ENCODE data around the gene ARTN. TPM values are rescaled to one million over a fixed set of nuclear protein-coding genes. Genes with fewer than 3 reads are reported as not detected.

The ARTN gene, protein sequence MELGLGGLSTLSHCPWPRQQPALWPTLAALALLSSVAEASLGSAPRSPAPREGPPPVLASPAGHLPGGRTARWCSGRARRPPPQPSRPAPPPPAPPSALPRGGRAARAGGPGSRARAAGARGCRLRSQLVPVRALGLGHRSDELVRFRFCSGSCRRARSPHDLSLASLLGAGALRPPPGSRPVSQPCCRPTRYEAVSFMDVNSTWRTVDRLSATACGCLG
- total RNA-seq = under 1 TPM in 1 of 4 donors, not detected in 3; 0.94 TPM

DNA sequence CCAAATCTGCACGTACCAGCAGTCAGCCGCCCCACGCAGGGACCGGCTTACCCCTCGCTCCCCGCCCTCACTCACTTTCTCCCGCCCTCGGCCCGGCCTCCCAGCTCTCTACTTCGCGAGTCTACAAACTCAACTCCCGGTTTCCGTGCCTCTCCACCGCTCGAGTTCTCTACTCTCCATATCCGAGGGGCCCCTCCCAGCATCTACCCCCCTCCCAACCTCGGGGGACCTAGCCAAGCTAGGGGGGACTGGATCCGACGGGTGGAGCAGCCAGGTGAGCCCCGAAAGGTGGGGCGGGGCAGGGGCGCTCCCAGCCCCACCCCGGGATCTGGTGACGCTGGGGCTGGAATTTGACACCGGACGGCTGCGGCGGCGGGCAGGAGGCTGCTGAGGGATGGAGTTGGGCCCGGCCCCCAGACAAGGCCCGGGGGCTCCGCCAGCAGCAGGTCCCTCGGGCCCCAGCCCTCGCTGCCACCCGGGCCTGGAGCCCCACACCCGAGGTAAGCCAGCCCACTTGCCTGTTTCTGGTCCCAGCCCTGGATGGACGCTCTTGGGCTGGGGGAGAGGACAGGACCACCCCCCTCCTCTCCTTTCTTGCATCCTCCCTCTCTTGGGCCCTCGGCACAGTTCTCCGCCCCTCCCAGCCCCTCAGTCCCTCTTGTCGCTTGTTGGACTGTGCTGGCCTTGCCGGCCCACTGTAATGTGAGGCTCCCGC, at the start of gene ARTN:
TSS of gene ARTN (plus strand) at position 416 of the 715 bp plus-strand sequence. CDS start 1,856 bp downstream, outside the sequence.
- peak within 1 kb of the TSS in 3 of 4 donors; percentile 20 to 44 (median 35) for H3K4me3 ChIP-seq
- no peaks in the 10 kb centered on the region for H3K36me3 ChIP-seq
- H3K27ac ChIP-seq = no peak within 1 kb of the TSS
- TF ChIP-seq POLR2A (IDR thresholded peaks at IDR 0.05) = no peak
- TF ChIP-seq, protein P1, sequence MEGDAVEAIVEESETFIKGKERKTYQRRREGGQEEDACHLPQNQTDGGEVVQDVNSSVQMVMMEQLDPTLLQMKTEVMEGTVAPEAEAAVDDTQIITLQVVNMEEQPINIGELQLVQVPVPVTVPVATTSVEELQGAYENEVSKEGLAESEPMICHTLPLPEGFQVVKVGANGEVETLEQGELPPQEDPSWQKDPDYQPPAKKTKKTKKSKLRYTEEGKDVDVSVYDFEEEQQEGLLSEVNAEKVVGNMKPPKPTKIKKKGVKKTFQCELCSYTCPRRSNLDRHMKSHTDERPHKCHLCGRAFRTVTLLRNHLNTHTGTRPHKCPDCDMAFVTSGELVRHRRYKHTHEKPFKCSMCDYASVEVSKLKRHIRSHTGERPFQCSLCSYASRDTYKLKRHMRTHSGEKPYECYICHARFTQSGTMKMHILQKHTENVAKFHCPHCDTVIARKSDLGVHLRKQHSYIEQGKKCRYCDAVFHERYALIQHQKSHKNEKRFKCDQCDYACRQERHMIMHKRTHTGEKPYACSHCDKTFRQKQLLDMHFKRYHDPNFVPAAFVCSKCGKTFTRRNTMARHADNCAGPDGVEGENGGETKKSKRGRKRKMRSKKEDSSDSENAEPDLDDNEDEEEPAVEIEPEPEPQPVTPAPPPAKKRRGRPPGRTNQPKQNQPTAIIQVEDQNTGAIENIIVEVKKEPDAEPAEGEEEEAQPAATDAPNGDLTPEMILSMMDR (IDR thresholded peaks at IDR 0.05) = no peak
- no peaks in the 10 kb centered on the region for H3K27me3 ChIP-seq
- H3K4me1 ChIP-seq = peaks cover 3 to 31% (median 12%) of the 10 kb centered on the region in 4 donors
- no peaks in the 10 kb centered on the region for H3K9me3 ChIP-seq
- peak in 1 of 3 donors; percentile 65 for DNase-seq

DNA sequence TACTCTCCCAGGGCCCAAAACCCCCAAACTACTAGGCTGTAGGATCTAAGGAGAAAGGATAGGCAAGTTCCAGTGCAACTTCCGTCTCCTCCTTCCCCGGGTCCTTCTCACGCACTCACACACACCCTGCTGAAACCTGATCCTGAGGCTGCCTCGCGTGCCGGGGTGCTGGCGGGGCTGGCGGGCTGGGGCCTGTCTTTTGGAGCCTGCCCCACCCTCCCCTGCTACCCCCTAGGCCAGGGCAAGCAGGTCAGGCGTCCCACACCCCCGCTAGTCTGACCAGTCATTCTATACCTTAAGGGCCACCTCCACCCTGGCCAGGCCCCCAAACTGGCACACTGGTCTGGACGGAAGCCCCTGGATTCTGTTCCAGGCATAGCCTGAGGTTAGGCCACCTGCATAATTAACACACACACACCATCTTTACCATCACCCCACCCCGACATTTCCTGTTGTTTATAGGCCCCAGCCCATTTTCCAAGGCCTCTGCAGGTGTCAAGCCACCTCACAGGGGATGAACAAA, 48.3 kb upstream of the ARTN start:
- no peaks in the 10 kb centered on the region for H3K36me3 ChIP-seq
- TF ChIP-seq, protein P1 (IDR thresholded peaks at IDR 0.05) = no peak
- TF ChIP-seq POLR2A (IDR thresholded peaks at IDR 0.05) = no peak
- DNase-seq = no peak
- no peaks in the 10 kb centered on the region for H3K9me3 ChIP-seq
- no peak overlapping the region for H3K27ac ChIP-seq
- H3K4me3 ChIP-seq = no peak overlapping the region
- H3K4me1 ChIP-seq = no peaks in the 10 kb centered on the region
- no peaks in the 10 kb centered on the region for H3K27me3 ChIP-seq

DNA sequence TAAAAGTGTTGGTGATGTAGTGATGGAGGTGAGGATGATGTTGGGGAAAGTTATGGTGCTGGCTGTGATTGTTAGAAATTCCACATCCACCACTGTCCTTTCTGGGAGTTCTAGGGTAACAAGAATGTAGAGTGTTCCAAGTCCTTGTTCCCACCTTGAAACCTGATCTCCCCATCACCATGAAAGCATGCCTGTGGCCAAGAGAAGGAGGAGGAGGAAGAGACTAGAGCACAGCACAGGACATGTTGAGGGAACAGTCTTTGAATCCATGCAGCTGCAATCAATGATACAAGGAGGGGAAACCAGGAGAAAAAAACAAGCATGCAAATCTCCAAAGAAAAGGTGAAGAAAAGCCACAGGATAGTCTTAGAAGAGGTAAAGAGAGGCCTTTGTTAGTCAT, 45.9 kb upstream of the ARTN start:
- DNase-seq = no peak
- Histone ChIP-seq H3K27me3 (no peaks in the 10 kb centered on the region), H3K27ac (no peak overlapping the region), H3K36me3 (no peaks in the 10 kb centered on the region), H3K4me3 (no peak overlapping the region), H3K4me1 (no peaks in the 10 kb centered on the region), H3K9me3 (no peaks in the 10 kb centered on the region)
- TF ChIP-seq, protein P1 (IDR thresholded peaks at IDR 0.05) = no peak
- no peak for TF ChIP-seq POLR2A (IDR thresholded peaks at IDR 0.05)

DNA sequence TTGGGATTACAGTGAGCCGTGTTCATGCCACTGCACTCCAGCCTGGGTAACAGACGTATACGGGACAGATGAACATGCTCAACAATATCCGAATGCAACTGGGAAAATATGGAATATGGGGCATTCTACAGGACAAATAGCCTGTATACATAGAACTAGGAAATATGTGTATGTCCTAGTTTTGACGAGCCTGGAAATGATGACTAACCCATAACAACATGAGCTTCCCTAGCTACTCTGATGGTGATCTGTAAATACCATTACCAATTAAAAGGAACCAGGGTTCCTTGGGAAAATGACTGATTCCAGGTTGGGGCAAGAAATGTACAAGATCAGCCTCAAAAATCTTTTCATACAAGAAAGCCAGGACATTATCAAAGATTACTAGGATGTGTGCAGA, 42.8 kb upstream of the ARTN start:
- TF ChIP-seq POLR2A (IDR thresholded peaks at IDR 0.05) = no peak
- TF ChIP-seq, protein P1 (IDR thresholded peaks at IDR 0.05) = no peak
- no peaks in the 10 kb centered on the region for H3K36me3 ChIP-seq
- H3K27ac ChIP-seq = no peak overlapping the region
- H3K4me3 ChIP-seq = no peak overlapping the region
- H3K9me3 ChIP-seq = no peaks in the 10 kb centered on the region
- no peak for DNase-seq
- no peaks in the 10 kb centered on the region for H3K27me3 ChIP-seq
- H3K4me1 ChIP-seq = no peaks in the 10 kb centered on the region

DNA sequence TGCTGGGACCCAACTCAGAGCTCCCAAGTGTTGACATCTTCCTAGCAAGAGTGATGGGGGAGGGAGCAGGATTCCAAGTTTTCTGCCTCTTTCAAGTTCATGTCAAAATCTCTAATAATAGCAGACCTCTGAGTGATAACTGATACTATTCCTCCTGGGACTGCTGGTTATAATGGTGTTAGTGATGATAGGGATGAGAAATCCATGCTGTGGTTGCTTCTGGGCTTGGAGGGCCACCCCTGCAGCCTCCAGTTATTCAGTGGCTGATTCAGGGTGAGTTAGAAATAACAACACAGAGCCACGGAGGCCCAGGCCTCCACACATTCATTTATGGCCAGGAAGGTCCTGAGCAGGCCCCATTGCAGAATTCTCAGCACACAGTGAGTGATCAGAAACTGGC, 40.6 kb upstream of the ARTN start:
- H3K9me3 ChIP-seq = no peaks in the 10 kb centered on the region
- H3K4me3 ChIP-seq = no peak overlapping the region
- no peak overlapping the region for H3K27ac ChIP-seq
- no peak for TF ChIP-seq POLR2A (IDR thresholded peaks at IDR 0.05)
- no peaks in the 10 kb centered on the region for H3K27me3 ChIP-seq
- no peaks in the 10 kb centered on the region for H3K36me3 ChIP-seq
- DNase-seq = no peak
- H3K4me1 ChIP-seq = no peaks in the 10 kb centered on the region

DNA sequence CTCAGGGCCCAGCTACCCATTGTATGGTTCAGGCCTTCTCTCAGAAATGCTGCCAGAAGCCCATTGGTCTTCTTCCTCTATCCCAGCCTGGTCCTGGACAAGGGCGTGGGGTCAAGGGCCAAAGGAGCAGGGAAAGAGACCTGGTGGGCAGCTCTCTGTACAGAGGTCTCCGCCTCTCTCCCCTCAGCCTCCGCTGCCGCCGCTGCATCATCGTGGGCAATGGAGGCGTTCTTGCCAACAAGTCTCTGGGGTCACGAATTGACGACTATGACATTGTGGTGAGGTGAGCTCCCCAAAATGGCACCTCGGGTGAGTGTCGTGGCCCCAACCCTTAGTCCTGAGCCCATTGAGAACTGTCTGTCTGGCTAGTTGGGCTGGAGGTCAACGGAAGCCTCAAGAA, 34.6 kb upstream of the ARTN start:
- no peaks in the 10 kb centered on the region for H3K4me1 ChIP-seq
- H3K9me3 ChIP-seq = no peaks in the 10 kb centered on the region
- TF ChIP-seq, protein P1 (IDR thresholded peaks at IDR 0.05) = no peak
- H3K4me3 ChIP-seq = no peak overlapping the region
- no peak for DNase-seq
- no peaks in the 10 kb centered on the region for H3K36me3 ChIP-seq
- no peak overlapping the region for H3K27ac ChIP-seq
- no peaks in the 10 kb centered on the region for H3K27me3 ChIP-seq

Data from Peyer's patch (tissue), 4 donors.